ENCODE data around the gene FOXQ1.
A peak's percentile ranks its signal among the peaks of the same experiment; 100 is the strongest.

The FOXQ1 gene

DNA sequence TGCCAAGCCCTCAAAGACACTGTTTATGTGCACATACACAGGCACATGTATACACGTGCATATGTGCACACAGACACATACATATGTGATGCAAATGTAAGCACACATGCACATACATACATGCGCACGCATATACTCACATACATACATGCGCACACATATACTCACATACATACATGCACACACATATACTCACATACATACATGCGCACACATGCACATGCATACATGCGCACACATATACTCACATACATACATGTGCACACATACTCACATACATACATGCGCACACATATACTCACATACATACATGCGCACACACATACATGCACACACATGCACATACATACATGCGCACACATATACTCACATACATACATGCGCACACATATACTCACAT lies 20.5 kb upstream of the FOXQ1 start:
- TF ChIP-seq, protein P1, sequence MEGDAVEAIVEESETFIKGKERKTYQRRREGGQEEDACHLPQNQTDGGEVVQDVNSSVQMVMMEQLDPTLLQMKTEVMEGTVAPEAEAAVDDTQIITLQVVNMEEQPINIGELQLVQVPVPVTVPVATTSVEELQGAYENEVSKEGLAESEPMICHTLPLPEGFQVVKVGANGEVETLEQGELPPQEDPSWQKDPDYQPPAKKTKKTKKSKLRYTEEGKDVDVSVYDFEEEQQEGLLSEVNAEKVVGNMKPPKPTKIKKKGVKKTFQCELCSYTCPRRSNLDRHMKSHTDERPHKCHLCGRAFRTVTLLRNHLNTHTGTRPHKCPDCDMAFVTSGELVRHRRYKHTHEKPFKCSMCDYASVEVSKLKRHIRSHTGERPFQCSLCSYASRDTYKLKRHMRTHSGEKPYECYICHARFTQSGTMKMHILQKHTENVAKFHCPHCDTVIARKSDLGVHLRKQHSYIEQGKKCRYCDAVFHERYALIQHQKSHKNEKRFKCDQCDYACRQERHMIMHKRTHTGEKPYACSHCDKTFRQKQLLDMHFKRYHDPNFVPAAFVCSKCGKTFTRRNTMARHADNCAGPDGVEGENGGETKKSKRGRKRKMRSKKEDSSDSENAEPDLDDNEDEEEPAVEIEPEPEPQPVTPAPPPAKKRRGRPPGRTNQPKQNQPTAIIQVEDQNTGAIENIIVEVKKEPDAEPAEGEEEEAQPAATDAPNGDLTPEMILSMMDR (conservative IDR thresholded peaks at IDR 0.05; ENCODE audit: low read length): no peak
- no peak for DNase-seq (ENCODE audit: low read depth)
- no peak overlapping the region for H3K4me3 ChIP-seq (ENCODE audit: low read length)

- no peak for DNase-seq (ENCODE audit: low read depth)
- H3K4me3 ChIP-seq (ENCODE audit: low read length): no peak overlapping the region
- TF ChIP-seq, protein P1 (conservative IDR thresholded peaks at IDR 0.05; ENCODE audit: low read length): no peak
Measured at GRCh38 chr6:1295420-1295819, 16.5 kb upstream of the FOXQ1 start.

- H3K4me3 ChIP-seq (ENCODE audit: low read length): no peak overlapping the region
- TF ChIP-seq, protein P1 (conservative IDR thresholded peaks at IDR 0.05; ENCODE audit: low read length): no peak
Measured at GRCh38 chr6:1296079-1296478, 15.8 kb upstream of the FOXQ1 start.

GRCh38 chr6:1296542-1296941 lies 15.4 kb upstream of the FOXQ1 start:
- TF ChIP-seq, protein P1 (conservative IDR thresholded peaks at IDR 0.05; ENCODE audit: low read length): no peak
- DNase-seq (ENCODE audit: low read depth): peak; percentile 47
- H3K4me3 ChIP-seq (ENCODE audit: low read length): no peak overlapping the region

More at GRCh38 chr6:1296079-1296478, 15.8 kb upstream of the FOXQ1 start:
- DNase-seq (ENCODE audit: low read depth): no peak

DNA sequence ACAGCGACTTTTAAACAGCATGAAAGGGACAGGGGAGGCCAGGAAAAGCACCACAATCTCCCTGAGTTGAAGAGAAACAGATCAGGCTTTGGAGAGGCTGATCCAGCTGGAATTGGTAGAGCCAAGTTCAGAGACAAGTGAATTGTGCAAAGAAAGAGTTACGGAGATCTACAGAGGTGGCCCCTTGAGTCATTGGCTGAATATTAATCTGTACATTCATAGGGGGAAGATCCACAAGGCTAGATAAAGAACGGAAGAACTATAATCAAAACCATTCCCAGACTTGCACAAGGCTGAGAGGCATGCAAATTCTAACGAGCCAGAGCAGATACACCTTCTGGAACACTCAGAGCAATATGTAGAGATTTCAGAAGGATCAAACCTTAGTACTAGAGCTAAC lies 14.2 kb upstream of the FOXQ1 start:
- DNase-seq (ENCODE audit: low read depth): peak; percentile 83
- H3K4me3 ChIP-seq (ENCODE audit: low read length): no peak overlapping the region
- TF ChIP-seq, protein P1 (conservative IDR thresholded peaks at IDR 0.05; ENCODE audit: low read length): no peak

GRCh38 chr6:1298768-1299167 lies 13.1 kb upstream of the FOXQ1 start:
- H3K4me3 ChIP-seq (ENCODE audit: low read length): no peak overlapping the region
- TF ChIP-seq, protein P1 (conservative IDR thresholded peaks at IDR 0.05; ENCODE audit: low read length): no peak
- no peak for DNase-seq (ENCODE audit: low read depth)

- no peak for DNase-seq (ENCODE audit: low read depth)
- TF ChIP-seq, protein P1 (conservative IDR thresholded peaks at IDR 0.05; ENCODE audit: low read length): no peak
- H3K4me3 ChIP-seq (ENCODE audit: low read length): no peak overlapping the region
Measured at GRCh38 chr6:1306133-1306532, 5.8 kb upstream of the FOXQ1 start.

All from AG10803 (cell line).